GM21526 (cell line): ENCODE data around the gene AGPAT2.

Experiments used
- ATAC-seq: cut with Tn5 transposase; IDR thresholded peaks from one replicate; pipeline ENCODE4 v1.9.1; 2021; ENCODE audit warnings: moderate library complexity; ENCODE audit not compliant: unreplicated experiment, low FRiP score

AGPAT2 gene

DNA sequence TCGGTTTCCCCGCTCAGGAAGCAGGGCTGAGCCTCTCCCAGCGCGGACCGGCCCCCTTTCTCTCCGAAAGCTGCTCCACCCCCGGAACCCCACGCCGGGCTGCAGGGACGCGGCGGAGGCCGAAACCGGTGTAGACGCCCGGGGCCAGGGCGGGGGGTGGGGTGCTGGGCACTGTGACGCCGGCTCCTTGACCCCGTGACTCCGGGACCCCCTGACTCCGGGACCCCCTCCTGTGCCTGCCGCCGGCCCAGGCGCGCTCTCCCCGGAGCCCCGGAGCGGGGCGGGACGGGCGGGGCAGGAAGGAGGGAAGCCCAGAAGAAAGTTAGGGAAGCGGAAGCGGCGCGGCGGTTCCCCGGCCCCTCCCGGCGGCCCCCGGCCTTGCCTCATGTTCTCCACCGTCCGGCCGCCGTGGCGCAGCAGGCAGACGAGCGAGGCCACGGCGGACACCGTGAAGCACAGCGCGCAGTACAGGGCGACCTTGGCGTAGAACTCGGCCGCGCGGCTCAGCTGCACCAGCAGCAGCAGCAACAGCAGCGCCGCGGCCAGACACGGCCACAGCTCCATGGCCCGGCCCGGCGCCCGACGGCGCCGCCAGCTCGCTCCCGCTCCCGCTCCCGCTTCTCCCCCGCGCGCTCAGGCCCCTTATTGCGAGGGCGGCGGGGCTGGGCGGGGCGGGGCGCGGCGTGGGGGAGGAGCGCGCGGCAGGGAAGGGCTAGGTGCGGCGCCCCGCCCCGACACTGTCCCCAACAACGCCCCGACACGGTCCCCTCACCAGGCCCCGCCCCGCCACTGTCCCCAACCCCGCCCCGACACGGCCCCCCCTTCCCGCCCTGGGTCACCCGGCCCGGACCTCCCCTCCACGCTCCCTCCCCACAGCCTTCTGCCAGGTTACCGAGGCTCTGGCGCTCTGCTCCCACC, at the start of gene AGPAT2:
Gene AGPAT2 (minus strand): TSS at position 664 of the 918 bp plus-strand sequence. CDS start 100 bp downstream, at position 564.
- ATAC-seq, result no peak

DNA sequence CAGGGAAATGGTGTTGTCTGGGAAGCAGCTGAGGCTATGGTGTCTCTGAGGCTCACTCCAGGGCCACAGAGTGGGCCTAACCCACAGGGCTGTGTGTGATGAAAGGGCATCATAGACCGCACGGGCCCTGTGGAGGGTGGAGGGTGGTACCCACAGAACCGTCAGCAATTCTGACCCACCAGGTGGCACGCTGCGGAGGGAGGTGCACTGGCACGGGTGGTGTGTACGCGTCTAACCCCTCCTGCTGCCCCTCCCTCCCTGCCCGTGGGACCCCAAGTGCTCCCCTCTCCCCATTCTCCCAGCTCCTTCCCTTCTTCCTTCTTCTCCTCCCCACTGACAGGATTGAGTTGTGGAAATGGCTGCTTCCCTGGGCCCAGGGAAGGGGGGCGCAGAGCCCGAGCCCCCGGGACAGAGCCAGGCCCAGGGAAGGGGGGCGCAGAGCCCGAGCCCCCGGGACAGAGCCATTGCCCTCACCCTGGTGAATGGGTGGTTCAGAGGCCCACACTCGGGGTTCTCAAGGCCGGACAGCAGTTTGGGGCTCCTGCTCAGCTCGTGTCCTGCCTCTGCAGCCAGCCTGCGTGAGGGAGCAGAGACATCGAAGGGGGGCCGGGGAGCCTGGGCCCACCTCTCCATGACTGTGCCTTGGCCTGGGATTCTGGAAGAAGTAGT, 48.7 kb upstream of the AGPAT2 start:
- no peak for ATAC-seq

DNA sequence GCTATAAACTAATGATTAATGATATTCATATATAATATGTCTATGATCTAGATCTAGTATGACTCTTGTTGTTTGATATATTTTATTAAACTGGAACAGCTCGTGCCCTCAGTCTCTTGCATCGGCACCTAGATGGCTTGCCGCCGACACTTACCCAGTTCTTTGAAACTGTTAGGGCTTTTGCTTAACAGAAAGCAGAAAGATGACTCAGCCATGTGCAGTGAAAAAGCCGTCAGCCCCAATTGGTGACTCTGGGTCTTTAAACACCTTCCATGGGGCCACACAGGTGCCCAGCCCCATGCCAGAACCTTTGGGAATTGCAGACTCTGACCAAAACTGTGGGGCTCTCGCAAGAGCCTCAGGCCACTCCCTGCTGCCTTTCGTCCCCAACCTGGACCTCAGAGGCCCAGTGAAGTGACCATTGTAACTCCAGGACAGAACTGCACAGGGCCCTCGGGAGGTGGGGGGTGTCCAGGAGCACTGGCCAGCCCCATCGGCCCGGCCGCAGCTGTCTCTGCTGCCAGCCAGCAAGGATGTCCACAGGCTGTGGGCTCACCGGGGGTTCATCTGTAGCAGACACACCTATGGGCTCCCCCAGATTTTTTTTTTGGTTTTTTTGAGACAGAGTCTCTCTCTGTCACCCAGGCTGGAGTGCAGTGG, 47.7 kb upstream of the AGPAT2 start:
- ATAC-seq, result no peak

DNA sequence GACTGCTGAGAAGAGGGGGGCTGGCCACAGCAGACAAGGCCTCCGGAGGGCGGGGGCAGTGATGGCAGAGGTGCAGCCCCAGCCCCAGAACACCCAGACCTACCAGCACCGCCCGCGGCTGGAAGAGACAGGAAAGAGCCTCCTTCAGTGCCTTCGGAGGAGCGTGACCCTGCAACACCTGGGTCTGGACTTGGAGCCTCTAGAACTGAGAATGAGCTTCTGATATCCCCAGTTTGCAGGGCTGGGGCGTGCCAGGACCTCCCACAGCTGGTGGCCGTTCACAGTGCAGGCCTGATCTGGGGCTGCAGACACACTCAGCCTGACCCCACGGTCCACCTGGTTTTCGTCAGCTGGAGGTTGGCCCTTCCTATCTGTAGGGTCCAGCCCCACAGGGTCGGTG, 46.4 kb upstream of the AGPAT2 start:
- ATAC-seq, result no peak

DNA sequence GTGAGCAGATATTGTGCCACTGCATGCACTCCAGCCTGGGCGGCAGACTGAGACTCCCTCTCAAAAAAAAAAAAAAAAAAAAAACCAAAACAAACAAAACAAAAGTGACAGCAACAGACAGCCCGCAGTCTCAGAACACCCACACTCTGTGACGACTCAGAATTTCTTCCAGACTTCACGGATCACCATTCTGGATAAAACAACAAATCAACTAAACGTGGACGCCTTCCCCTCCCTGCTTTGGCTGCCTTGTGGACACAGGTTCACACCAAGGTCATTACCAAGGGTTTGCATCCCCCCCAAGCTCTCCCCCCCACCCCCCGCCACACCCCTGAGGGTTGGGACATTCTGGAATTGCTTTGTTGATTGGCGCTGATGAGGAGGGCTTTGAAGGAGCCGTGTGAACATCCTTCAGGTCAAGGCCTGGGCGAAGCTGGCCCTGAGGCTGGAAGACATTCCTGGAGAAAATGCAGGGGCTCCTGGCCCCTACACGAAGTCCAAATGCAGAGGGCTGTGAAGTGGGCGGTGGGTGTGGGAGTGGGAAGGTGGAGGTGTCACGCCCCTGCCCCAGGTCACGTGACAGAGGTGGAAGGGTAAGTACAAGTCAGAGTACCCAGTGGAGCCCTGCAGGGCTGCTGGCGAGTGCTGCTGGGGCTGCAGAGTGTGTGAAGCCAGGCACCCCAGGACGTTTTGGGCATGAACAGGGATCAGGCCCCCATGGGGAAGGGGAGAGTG, 45.4 kb upstream of the AGPAT2 start:
- no peak for ATAC-seq

DNA sequence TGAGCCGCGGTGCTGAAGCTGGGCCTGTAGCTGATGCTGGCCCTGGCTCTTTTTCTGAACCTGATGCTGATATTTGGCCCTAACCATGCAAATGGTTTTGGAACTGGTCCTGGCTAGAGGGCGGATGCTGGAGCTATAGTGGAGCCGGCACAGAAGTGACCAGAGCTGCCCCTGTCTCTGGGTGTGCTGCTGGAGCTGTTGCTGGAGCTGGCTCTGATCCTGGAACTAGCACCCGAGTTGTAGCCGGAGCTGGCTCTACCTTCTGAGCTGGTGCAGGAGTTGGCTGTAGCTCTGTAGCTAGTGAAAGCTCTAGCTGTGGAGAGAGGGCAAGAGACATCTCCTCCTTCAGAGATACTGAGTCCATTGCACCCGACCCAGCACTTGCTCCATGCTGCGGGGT, 42.7 kb upstream of the AGPAT2 start:
- ATAC-seq, result no peak

DNA sequence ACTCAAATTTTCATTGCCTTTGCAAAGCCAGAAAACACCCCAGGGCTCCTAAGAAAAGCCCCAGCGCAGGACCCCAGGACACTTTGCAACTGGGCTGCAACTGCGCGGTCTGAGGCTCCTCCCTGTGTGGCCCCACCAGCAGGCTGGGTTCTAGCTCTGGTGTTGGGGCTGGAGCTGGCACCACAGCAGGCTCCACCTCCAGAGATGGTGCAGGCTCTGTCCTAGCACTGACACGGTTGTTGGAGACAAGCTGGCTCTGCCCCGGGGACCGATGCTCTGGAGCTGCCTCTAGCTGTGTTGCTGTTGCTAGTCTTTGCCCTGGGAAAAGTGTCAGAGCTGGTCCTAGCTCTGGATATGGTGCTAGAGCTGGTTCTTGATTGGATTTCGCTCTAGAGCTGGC, 41.9 kb upstream of the AGPAT2 start:
- no peak for ATAC-seq

DNA sequence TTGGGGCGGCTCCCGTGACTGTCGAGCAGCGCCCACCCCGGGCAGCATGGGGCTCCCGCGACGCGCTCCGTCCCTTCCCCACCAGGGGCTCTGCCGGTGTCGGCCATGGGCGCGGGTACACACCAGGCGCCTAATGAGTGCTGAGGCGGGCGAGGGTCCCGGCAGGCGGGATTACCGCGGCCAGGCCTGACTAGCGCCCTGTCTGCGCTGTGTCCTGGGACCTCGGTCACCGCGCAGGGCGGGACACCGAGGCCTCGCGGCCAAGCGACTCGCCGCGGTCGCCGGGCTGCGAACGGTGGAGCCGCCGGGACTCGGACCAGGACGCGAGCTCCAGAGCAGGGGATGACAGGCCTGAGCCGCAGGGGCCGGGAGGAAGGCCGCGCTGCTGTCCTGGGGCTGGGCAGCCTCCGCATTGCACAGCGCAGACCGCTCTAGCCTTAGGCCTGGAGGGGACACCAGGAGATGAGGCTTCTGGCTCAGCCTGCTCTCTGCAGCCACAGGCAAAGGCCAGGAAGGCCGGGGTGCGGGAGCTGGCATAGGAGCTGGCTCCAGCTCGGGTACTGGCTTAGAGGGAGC, 41.4 kb upstream of the AGPAT2 start:
- peak; percentile 12 for ATAC-seq

DNA sequence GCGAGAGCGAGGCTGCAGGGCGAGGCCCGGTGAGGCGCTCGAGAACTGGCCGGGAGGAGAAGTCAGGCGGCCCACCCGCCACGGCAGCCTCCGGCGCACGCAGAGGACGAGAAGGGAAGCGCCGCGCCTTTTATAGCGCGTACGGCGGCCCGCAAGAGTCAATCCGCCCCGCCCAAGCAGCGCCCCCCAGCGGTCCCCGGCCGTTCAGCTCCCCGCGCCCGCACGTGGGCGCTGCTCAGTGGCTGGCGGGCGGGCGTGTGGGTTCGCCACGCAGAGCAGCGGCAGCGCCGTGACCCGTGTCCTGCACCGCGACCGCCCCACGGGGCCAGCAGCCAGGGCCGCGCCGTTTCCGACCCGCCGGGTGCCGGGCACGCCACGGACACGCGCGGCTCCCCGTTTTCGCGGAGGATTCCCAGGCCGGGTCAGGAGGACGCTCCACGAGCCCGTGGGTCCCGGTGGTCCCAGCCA, 40.9 kb upstream of the AGPAT2 start:
- peak; percentile 57 for ATAC-seq

DNA sequence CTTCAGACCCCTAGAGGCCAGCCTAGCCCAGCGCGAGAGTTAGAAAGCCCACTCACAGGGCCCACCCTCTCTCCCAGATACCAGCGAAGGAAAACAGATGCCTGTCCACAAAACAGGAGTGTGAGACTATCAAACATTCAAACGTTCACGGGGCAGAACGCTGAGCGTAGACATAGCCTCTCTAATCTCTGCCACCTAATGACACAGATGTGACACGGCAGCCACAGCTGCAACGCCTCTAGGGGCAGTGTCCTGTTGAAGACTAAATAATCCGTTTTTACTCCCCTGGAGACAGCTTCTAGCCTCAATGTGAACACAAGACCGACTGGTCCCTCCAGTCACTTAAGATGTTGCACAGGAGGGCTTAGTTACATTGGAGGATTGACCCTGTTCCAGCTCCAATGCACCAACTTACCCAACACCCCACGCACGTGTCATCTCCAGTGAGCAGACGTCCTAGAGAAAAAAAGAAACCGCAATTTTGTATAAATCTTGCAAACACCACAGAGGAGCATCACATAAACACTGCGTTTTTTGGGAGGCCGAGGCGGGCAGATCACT, 39.5 kb upstream of the AGPAT2 start:
- ATAC-seq, result no peak

DNA sequence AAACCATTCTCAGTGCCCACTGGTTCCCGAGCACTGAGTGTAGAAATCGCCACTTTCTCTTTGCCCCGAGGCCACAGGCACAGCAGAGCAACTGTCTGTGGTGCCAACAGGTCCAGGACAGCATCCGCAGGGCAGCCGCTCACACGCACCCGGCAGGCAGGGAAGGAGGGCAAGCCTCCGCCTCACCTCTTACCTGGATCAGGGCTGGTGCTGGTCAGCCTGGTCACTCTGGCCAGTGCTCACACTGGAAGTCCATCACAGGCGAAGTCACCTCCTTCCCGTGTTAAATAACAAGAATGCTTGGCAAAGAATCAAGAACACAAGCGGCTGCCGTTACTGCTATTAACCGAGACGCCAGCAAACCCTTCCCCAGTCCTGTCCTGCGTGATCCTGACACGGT, 38.9 kb upstream of the AGPAT2 start:
- no peak for ATAC-seq

DNA sequence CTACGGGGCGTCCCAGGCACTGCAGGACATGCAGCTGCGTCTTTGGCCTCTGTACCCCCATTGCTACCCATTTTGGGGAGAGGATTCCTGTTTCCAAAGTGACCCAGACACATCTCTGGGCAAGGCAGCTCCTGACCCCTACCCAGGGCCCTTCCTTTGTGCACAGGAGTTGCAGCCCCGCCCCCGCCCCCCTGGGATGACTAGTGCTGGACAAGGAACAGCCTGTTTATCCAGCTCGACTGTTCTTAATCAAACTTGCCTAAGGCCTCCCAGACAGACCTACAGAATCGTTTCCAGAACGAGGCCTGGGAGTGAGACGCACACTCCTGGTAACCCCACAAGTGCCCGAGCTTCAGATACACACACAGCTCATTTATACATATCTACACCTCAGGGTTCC, 38.4 kb upstream of the AGPAT2 start:
- no peak for ATAC-seq

DNA sequence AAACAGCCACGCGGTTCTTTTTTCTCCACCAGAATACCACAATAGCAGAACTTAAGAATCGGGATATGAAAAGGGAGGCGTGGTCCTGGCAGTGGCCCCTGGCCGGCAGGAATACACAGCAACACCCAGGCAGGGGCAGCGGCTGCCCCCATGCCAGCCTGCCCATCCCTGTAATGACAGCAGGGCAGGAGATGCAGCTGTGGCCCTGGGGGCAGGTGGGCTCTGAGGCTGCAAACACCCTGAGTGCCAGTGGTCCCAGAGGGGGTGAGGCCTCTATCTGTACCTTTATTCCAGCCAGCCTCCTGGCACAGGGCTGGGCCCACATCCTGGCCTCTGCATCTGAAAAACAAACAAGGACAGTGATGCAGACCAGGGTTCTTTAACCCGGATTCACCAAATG, 37.5 kb upstream of the AGPAT2 start:
- ATAC-seq, result no peak

DNA sequence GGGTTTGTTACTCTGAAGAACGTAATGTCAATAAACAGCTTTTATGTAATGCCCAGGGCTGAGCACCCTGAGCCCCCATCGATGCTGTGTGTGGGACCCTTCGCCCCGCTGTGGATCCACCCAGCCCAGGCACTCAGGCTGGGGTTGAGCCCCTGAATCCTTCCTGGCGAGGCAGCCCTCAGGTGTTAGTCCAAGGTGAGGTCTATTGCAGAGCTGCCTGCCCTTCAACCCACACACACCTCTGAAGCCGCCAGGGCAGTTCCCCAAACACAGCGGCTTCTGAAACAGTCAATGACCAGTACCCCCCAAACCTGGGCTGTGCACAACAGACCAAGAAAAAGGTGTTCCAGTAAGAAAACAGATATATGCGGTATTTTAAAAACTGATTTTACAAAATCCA, 36.7 kb upstream of the AGPAT2 start:
- ATAC-seq, result no peak

DNA sequence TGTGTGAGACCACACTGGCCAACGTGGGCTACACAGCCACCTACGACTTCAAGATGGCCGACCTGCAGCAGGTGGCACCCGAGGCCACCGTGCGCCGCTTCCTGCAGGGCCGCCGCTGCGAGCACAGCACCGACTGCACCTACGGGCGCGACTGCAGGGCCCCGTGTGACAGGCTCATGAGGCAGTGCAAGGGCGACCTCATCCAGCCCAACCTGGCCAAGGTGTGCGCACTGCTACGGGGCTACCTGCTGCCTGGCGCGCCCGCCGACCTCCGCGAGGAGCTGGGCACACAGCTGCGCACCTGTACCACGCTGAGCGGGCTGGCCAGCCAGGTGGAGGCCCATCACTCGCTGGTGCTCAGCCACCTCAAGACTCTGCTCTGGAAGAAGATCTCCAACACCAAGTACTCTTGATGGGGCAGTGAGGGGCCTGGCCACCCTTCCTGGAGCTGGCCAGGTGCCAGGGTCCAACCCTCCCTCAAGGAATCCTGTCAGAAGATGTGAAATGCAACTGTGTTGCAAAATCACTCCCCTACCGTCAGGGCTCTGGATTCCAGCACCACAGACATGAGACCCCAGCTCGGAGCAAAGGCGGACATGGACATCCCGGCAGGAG, 36.2 kb upstream of the AGPAT2 start:
- ATAC-seq, result no peak

DNA sequence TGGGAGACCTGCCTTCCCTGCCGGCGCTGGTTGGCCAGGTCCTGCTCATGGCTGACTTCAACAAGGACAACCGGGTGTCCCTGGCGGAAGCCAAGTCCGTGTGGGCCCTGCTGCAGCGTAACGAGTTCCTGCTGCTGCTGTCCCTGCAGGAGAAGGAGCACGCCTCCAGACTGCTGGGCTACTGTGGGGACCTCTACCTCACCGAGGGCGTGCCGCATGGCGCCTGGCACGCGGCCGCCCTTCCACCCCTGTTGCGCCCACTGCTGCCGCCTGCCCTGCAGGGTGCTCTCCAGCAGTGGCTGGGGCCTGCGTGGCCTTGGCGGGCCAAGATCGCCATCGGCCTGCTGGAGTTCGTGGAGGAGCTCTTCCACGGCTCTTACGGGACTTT, 35.7 kb upstream of the AGPAT2 start:
- ATAC-seq, result no peak

DNA sequence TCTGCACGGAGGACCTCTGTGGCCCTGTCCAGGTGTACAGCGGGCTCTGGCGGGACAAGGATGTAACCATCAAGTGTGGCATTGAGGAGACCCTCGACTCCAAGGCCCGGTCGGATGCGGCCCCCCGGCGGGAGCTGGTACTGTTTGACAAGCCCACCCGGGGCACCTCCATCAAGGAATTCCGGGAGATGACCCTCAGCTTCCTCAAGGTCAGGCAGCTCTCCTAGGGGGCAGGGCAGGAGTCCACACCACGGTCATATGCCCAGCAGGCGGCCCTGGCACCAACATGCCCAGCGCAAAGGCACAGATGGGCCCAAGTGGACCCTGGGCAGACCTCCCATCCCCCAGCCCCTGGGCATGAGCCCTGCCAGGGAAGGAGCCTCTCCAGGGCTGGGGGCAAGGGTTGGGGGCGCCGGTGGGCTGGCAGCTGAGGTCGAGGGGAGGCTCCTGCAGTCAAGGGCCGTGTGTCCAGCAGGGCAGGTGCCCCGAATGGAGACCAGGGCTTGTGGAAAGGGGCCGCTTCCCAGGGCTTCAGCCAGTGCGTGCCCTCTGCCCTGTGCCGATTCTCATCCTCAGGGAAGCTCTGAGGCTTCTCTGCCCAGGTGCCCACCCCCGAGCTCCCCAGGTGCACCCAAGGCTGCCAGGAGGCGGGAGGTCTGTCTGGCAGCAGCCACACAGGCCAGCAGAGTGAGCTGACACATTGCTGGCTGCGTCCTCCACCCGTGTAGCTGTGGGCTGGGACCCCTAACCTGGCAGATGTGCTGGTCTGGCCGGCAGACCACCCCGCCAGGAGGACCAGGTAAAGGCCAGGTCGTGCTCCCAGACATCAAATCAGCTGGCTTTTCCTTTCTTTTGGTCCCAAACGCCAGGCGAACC, 35.1 kb upstream of the AGPAT2 start:
- ATAC-seq, result no peak

DNA sequence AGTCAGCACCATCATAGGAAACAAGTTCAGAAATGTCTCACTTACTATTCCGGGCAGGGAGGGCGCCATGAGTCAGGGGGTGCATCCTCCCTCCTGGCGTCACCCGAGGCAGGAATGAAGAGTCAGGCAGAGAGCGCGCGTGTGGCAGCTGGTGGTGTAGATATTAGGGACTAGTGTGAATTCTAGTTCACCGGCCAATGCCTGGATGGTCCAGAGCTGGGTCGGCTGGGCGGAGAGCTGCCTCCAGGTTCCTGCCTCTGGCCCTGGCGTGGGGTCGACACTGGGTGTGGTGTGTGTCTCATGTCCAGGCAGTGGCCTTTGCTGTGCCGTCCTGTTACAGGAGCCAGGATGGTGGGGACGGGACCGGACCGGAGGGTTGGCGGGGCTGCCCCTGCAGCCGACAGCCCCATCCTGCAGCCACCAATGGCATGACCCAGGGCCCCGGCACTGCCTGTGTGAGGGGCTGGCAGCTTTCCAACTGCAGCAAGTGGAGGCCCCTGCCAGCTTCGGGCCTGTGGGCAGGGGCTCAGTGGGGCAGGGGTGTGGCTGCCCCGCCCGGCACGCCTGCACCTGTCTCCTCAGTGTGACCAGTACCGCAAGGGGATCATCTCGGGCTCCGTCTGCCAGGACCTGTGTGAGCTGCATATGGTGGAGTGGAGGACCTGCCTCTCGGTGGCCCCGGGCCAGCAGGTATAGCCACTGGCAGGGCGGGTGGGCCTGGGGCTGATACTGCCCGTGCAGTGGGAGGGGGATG, 34.3 kb upstream of the AGPAT2 start:
- ATAC-seq, result no peak
